ENCODE data around the gene WBP1L.
"Not testable (repeated sequence)": the region's sequence is repeated elsewhere in the genome, so short reads cannot be mapped to it uniquely, and the experiment has no call there.

The WBP1L gene

GRCh38 chr10:102834143-102834542 is 90.4 kb downstream of the WBP1L start:
- H3K27ac ChIP-seq (ENCODE audit: low read depth, low read length): no peak overlapping the region

GRCh38 chr10:102835007-102835482 is 91.3 kb downstream of the WBP1L start:
- H3K4me3 ChIP-seq (ENCODE audit: low read depth in 1 of 2, low read length in 2 of 2): no peak overlapping the region
- no peaks in the 10 kb centered on the region for H3K9me3 ChIP-seq (ENCODE audit: low read length)
- no peaks in the 10 kb centered on the region for H3K27me3 ChIP-seq (ENCODE audit: control insufficient read depth in 1 of 2, insufficient read depth in 2 of 2, low read length in 2 of 2)
- H3K36me3 ChIP-seq (ENCODE audit: insufficient read depth, low read length): no peaks in the 10 kb centered on the region
- no peak overlapping the region for H3K27ac ChIP-seq (ENCODE audit: low read depth, low read length)
- no peak overlapping the region for H3K9ac ChIP-seq (ENCODE audit: low read length)
- peaks cover 7% of the 10 kb centered on the region for H3K4me1 ChIP-seq (ENCODE audit: insufficient read depth, low read length)

More at GRCh38 chr10:102834143-102834542, 90.4 kb downstream of the WBP1L start:
- Histone ChIP-seq H3K4me3 (ENCODE audit: low read depth in 1 of 2, low read length in 2 of 2) (no peak overlapping the region), H3K27me3 (ENCODE audit: control insufficient read depth in 1 of 2, insufficient read depth in 2 of 2, low read length in 2 of 2) (no peaks in the 10 kb centered on the region), H3K36me3 (ENCODE audit: insufficient read depth, low read length) (no peaks in the 10 kb centered on the region), H3K9ac (ENCODE audit: low read length) (no peak overlapping the region), H3K9me3 (ENCODE audit: low read length) (no peaks in the 10 kb centered on the region), H3K4me1 (ENCODE audit: insufficient read depth, low read length) (peaks cover 7% of the 10 kb centered on the region)

GRCh38 chr10:102837230-102837721 is 93.5 kb downstream of the WBP1L start, which contains the start of gene CYP17A1:
CYP17A1 (minus strand) TSS chr10:102837413; CDS start chr10:102837361, 52 bp downstream.
- no peaks in the 10 kb centered on the region for H3K9me3 ChIP-seq (ENCODE audit: low read length)
- no peak within 1 kb of the TSS for H3K9ac ChIP-seq (ENCODE audit: low read length)
- no peak within 1 kb of the TSS for H3K27ac ChIP-seq (ENCODE audit: low read depth, low read length)

GRCh38 chr10:102838276-102838927 is 94.7 kb downstream of the WBP1L start:
- not testable (repeated sequence) for H3K27me3 ChIP-seq (ENCODE audit: control insufficient read depth in 1 of 2, insufficient read depth in 2 of 2, low read length in 2 of 2); H3K36me3 ChIP-seq (ENCODE audit: insufficient read depth, low read length); H3K4me1 ChIP-seq (ENCODE audit: insufficient read depth, low read length); H3K4me3 ChIP-seq (ENCODE audit: low read depth in 1 of 2, low read length in 2 of 2); H3K27ac ChIP-seq (ENCODE audit: low read depth, low read length); H3K9me3 ChIP-seq (ENCODE audit: low read length); H3K9ac ChIP-seq (ENCODE audit: low read length)

More at GRCh38 chr10:102837230-102837721, 93.5 kb downstream of the WBP1L start, which contains the start of gene CYP17A1:
- H3K4me1 ChIP-seq (ENCODE audit: insufficient read depth, low read length): peaks cover 7% of the 10 kb centered on the region
- H3K27me3 ChIP-seq (ENCODE audit: control insufficient read depth in 1 of 2, insufficient read depth in 2 of 2, low read length in 2 of 2): no peaks in the 10 kb centered on the region
- H3K4me3 ChIP-seq (ENCODE audit: low read depth in 1 of 2, low read length in 2 of 2): no peak within 1 kb of the TSS
- no peaks in the 10 kb centered on the region for H3K36me3 ChIP-seq (ENCODE audit: insufficient read depth, low read length)

GRCh38 chr10:102841827-102842345 is 98.1 kb downstream of the WBP1L start:
- Histone ChIP-seq H3K27me3 (ENCODE audit: control insufficient read depth in 1 of 2, insufficient read depth in 2 of 2, low read length in 2 of 2) (no peaks in the 10 kb centered on the region), H3K4me1 (ENCODE audit: insufficient read depth, low read length) (no peaks in the 10 kb centered on the region), H3K4me3 (ENCODE audit: low read depth in 1 of 2, low read length in 2 of 2) (no peak overlapping the region), H3K9me3 (ENCODE audit: low read length) (no peaks in the 10 kb centered on the region), H3K27ac (ENCODE audit: low read depth, low read length) (no peak overlapping the region), H3K9ac (ENCODE audit: low read length) (no peak overlapping the region), H3K36me3 (ENCODE audit: insufficient read depth, low read length) (no peaks in the 10 kb centered on the region)

- not testable (repeated sequence) for H3K36me3 ChIP-seq (ENCODE audit: insufficient read depth, low read length); H3K9ac ChIP-seq (ENCODE audit: low read length); H3K4me1 ChIP-seq (ENCODE audit: insufficient read depth, low read length); H3K4me3 ChIP-seq (ENCODE audit: low read depth in 1 of 2, low read length in 2 of 2); H3K9me3 ChIP-seq (ENCODE audit: low read length); H3K27ac ChIP-seq (ENCODE audit: low read depth, low read length); H3K27me3 ChIP-seq (ENCODE audit: control insufficient read depth in 1 of 2, insufficient read depth in 2 of 2, low read length in 2 of 2)
Measured at GRCh38 chr10:102843139-102843538, 99.4 kb downstream of the WBP1L start.

- H3K9me3 ChIP-seq (ENCODE audit: low read length); H3K36me3 ChIP-seq (ENCODE audit: insufficient read depth, low read length); H3K27ac ChIP-seq (ENCODE audit: low read depth, low read length); H3K4me1 ChIP-seq (ENCODE audit: insufficient read depth, low read length); H3K9ac ChIP-seq (ENCODE audit: low read length); H3K27me3 ChIP-seq (ENCODE audit: control insufficient read depth in 1 of 2, insufficient read depth in 2 of 2, low read length in 2 of 2); H3K4me3 ChIP-seq (ENCODE audit: low read depth in 1 of 2, low read length in 2 of 2): not testable (repeated sequence)
Measured at GRCh38 chr10:102844190-102844776, 100.5 kb downstream of the WBP1L start.

- Histone ChIP-seq H3K27me3 (ENCODE audit: control insufficient read depth in 1 of 2, insufficient read depth in 2 of 2, low read length in 2 of 2) (no peaks in the 10 kb centered on the region), H3K9me3 (ENCODE audit: low read length) (no peaks in the 10 kb centered on the region), H3K27ac (ENCODE audit: low read depth, low read length) (no peak overlapping the region), H3K36me3 (ENCODE audit: insufficient read depth, low read length) (no peaks in the 10 kb centered on the region), H3K4me3 (ENCODE audit: low read depth in 1 of 2, low read length in 2 of 2) (no peak overlapping the region), H3K4me1 (ENCODE audit: insufficient read depth, low read length) (no peaks in the 10 kb centered on the region), H3K9ac (ENCODE audit: low read length) (no peak overlapping the region)
Measured at GRCh38 chr10:102845352-102845902, 101.7 kb downstream of the WBP1L start.

- Histone ChIP-seq H3K27ac (ENCODE audit: low read depth, low read length) (no peak overlapping the region), H3K36me3 (ENCODE audit: insufficient read depth, low read length) (no peaks in the 10 kb centered on the region), H3K9me3 (ENCODE audit: low read length) (no peaks in the 10 kb centered on the region), H3K4me3 (ENCODE audit: low read depth in 1 of 2, low read length in 2 of 2) (no peak overlapping the region), H3K27me3 (ENCODE audit: control insufficient read depth in 1 of 2, insufficient read depth in 2 of 2, low read length in 2 of 2) (no peaks in the 10 kb centered on the region), H3K9ac (ENCODE audit: low read length) (no peak overlapping the region), H3K4me1 (ENCODE audit: insufficient read depth, low read length) (peaks cover under 1% of the 10 kb centered on the region)
Measured at GRCh38 chr10:102850025-102850518, 106.3 kb downstream of the WBP1L start.

GRCh38 chr10:102853237-102853636 is 109.5 kb downstream of the WBP1L start:
- H3K4me1 ChIP-seq (ENCODE audit: insufficient read depth, low read length); H3K27ac ChIP-seq (ENCODE audit: low read depth, low read length); H3K9ac ChIP-seq (ENCODE audit: low read length); H3K27me3 ChIP-seq (ENCODE audit: control insufficient read depth in 1 of 2, insufficient read depth in 2 of 2, low read length in 2 of 2); H3K9me3 ChIP-seq (ENCODE audit: low read length); H3K4me3 ChIP-seq (ENCODE audit: low read depth in 1 of 2, low read length in 2 of 2); H3K36me3 ChIP-seq (ENCODE audit: insufficient read depth, low read length): not testable (repeated sequence)

- H3K27ac ChIP-seq (ENCODE audit: low read depth, low read length); H3K9me3 ChIP-seq (ENCODE audit: low read length); H3K36me3 ChIP-seq (ENCODE audit: insufficient read depth, low read length); H3K4me3 ChIP-seq (ENCODE audit: low read depth in 1 of 2, low read length in 2 of 2); H3K9ac ChIP-seq (ENCODE audit: low read length); H3K4me1 ChIP-seq (ENCODE audit: insufficient read depth, low read length); H3K27me3 ChIP-seq (ENCODE audit: control insufficient read depth in 1 of 2, insufficient read depth in 2 of 2, low read length in 2 of 2): not testable (repeated sequence)
Measured at GRCh38 chr10:102855731-102856436, 112.1 kb downstream of the WBP1L start.

Data from muscle layer of colon (tissue), 2 donors.